Transverse colon (tissue), 4 donors: ENCODE results near the gene MCTP2. TPM values are rescaled to one million over a fixed set of nuclear protein-coding genes. Genes with fewer than 3 reads are reported as not detected.

Experiments used
- DNase-seq: peaks from one replicate; pipeline ENCODE4 v3.0.0-alpha.2; 2019
- H3K27ac ChIP-seq, 4 donors: fragments of 200-600 bp; sonication (generic); 2 replicates each; pipeline ENCODE4 v1.5.1; 2016 to 2018; ENCODE audit warnings: inconsistent platforms in 4 of 4
- H3K27me3 ChIP-seq: fragments of 200-600 bp; sonication (generic); 2 replicates; pipeline ENCODE4 v1.5.1; 2017; ENCODE audit warnings: inconsistent platforms
- H3K36me3 ChIP-seq, 4 donors: fragments of 200-600 bp; sonication (generic); 2 replicates each; pipeline ENCODE4 v1.5.1; 2017 to 2019; ENCODE audit warnings: inconsistent platforms in 4 of 4
- H3K4me1 ChIP-seq, 4 donors: fragments of 200-600 bp; sonication (generic); 2 replicates each; pipeline ENCODE4 v1.5.1; 2017 to 2020; ENCODE audit warnings: inconsistent platforms in 4 of 4
- H3K4me3 ChIP-seq, 4 donors: fragments of 200-600 bp; sonication (generic); 1 replicate in 1 of 4; 2 replicates in 3 of 4; pipeline versions ENCODE4 v1.5.1 to v1.6.1; 2017 to 2019; ENCODE audit warnings: inconsistent platforms in 4 of 4
- H3K9me3 ChIP-seq, 2 donors: fragments of 200-600 bp; sonication (generic); 2 replicates each; pipeline ENCODE4 v1.5.1; 2017 to 2019; ENCODE audit warnings: inconsistent platforms in 2 of 2
- CTCF ChIP-seq, 5 experiments: fragments of 200-600 bp in 3 of 5; fragments of 450-650 bp in 2 of 5; sonication (generic) in 3 of 5; IDR thresholded peaks; 1 replicate in 2 of 5; 2 replicates in 3 of 5; pipeline ENCODE4 v1.5.1; 2016 to 2017; ENCODE audit warnings: antibody characterized with exemption in 5 of 5, inconsistent platforms in 3 of 5, mild to moderate bottlenecking in 2 of 5, moderate library complexity in 1 of 5
- EP300 ChIP-seq: sonication (generic); formaldehyde crosslinking; IDR thresholded peaks from one replicate; pipeline ENCODE4 v1.6.1; 2017; ENCODE audit warnings: antibody characterized with exemption, low read depth
- POLR2A ChIP-seq: fragments of 450-650 bp; IDR thresholded peaks from one replicate; pipeline ENCODE4 v1.6.1; 2016; ENCODE audit warnings: antibody characterized with exemption, mild to moderate bottlenecking, moderate library complexity
- POLR2AphosphoS5 ChIP-seq, 3 donors: sonication (generic); formaldehyde crosslinking; IDR thresholded peaks; one replicate each; pipeline ENCODE4 v1.6.1; 2016; ENCODE audit warnings: antibody characterized with exemption in 3 of 3
- WGBS, 2 donors: methylation state at CpG; one replicate each; pipeline ENCODE4 v1.1.5; 2018; ENCODE audit warnings: low coverage in 1 of 2; 5-methylcytosine and 5-hydroxymethylcytosine counted together
- in situ Hi-C, 4 donors: fragments of 200-750 bp; cut with MboI; loops; one replicate each; pipeline versions ENCODE4 v1.15.0 to v1.15.1; 2017; ENCODE audit warnings: low sequenced_read_pairs in 3 of 4, low pct_ligation_motif_present in 1 of 4, low pct_unique_long_range_greater_than_20kb in 1 of 4
- intact Hi-C: fragments of 100-400 bp; cut with DNase I; formaldehyde crosslinking; loops from one replicate; pipeline ENCODE4 v1.15.1; 2023; ENCODE audit warnings: low total_unique reads
- total RNA-seq, 4 donors: library from RNA; depleted of rRNA; stranded (reverse); fragments of >200 nt; gene quantifications; one replicate each; pipeline ENCODE4 v1.1.0, GENCODE V29; 2016

The MCTP2 gene
- total RNA-seq, 4 donors from 2014 or later, result 108 to 409 (median 144) TPM

- H3K27me3 ChIP-seq, result no peaks in the 10 kb centered on the region
- peaks cover 0 to 9% (median 0%) of the 10 kb centered on the region in 4 donors for H3K36me3 ChIP-seq
- H3K4me3 ChIP-seq, result no peak overlapping the region
- no peaks in the 10 kb centered on the region for H3K4me1 ChIP-seq
- H3K27ac ChIP-seq, result no peak overlapping the region
- 25 to 43% methylated on average over 1 of the region's 1 CpG for WGBS, 2 donors
- no peak for DNase-seq
- TF ChIP-seq EP300 (no peak), POLR2A (no peak), POLR2AphosphoS5 (IDR thresholded peaks at IDR 0.05) (no peak), CTCF (IDR thresholded peaks at IDR 0.05) (no peak)
- in situ Hi-C loops, result no loop called here
- intact Hi-C loops, result no loop called here
- peaks cover 0 to 5% of the 10 kb centered on the region in 2 donors for H3K9me3 ChIP-seq
These were observed 200.9 kb downstream of the MCTP2 start for GRCh38 chr15:94432279-94432678.

GRCh38 chr15:94439158-94439557 lies 207.8 kb downstream of the MCTP2 start:
- in situ Hi-C loops, result no loop called here
- Histone ChIP-seq H3K27me3 (no peaks in the 10 kb centered on the region), H3K27ac (no peak overlapping the region), H3K4me3 (no peak overlapping the region), H3K36me3 (peaks cover 0 to 5% (median 0%) of the 10 kb centered on the region in 4 donors), H3K4me1 (no peaks in the 10 kb centered on the region), H3K9me3 (no peaks in the 10 kb centered on the region)
- no peak for DNase-seq
- 78 to 81% methylated on average over 3 of the region's 3 CpGs for WGBS, 2 donors
- intact Hi-C loops, result no loop called here
- TF ChIP-seq CTCF (IDR thresholded peaks at IDR 0.05) (no peak), POLR2AphosphoS5 (IDR thresholded peaks at IDR 0.05) (no peak), EP300 (no peak), POLR2A (no peak)

GRCh38 chr15:94441760-94442159 lies 210.4 kb downstream of the MCTP2 start:
- Histone ChIP-seq H3K36me3 (peaks cover 0 to 11% (median 3%) of the 10 kb centered on the region in 4 donors), H3K27me3 (no peaks in the 10 kb centered on the region), H3K9me3 (no peaks in the 10 kb centered on the region), H3K4me3 (no peak overlapping the region), H3K4me1 (no peaks in the 10 kb centered on the region), H3K27ac (no peak overlapping the region)
- TF ChIP-seq CTCF (IDR thresholded peaks at IDR 0.05), result no peak
- no peak for TF ChIP-seq POLR2AphosphoS5 (IDR thresholded peaks at IDR 0.05)
- no peak for TF ChIP-seq POLR2A
- TF ChIP-seq EP300, result no peak
- in situ Hi-C loops (no loop called here), intact Hi-C loops (no loop called here)
- 57 to 90% methylated on average over 1 to 3 of the region's 3 CpGs for WGBS, 2 donors
- no peak for DNase-seq

GRCh38 chr15:94442480-94442879 lies 211.1 kb downstream of the MCTP2 start:
- WGBS, 2 donors, result 72 to 75% methylated on average over 1 of the region's 1 CpG
- DNase-seq, result no peak
- TF ChIP-seq EP300, result no peak
- no peak for TF ChIP-seq CTCF (IDR thresholded peaks at IDR 0.05)
- no peak for TF ChIP-seq POLR2AphosphoS5 (IDR thresholded peaks at IDR 0.05)
- TF ChIP-seq POLR2A, result no peak
- Histone ChIP-seq H3K27me3 (no peaks in the 10 kb centered on the region), H3K9me3 (no peaks in the 10 kb centered on the region), H3K27ac (peak overlapping the region in 1 of 4 donors; percentile 2), H3K36me3 (peaks cover 0 to 11% (median 3%) of the 10 kb centered on the region in 4 donors), H3K4me3 (no peak overlapping the region), H3K4me1 (no peaks in the 10 kb centered on the region)
- in situ Hi-C loops, result no loop called here
- intact Hi-C loops, result no loop called here
